Body of pancreas (tissue), 4 donors: Measurements from ENCODE around the gene INTS15.

Experiments used
- CTCF ChIP-seq, 7 experiments: fragments of 450-650 bp in 4 of 7; fragments of 200-600 bp in 3 of 7; sonication (generic) in 3 of 7; IDR thresholded peaks; one replicate each; pipeline ENCODE4 v1.5.1; 2016 to 2019; ENCODE audit warnings: antibody characterized with exemption in 7 of 7
- POLR2A ChIP-seq, 3 donors: fragments of 450-650 bp; IDR thresholded peaks; one replicate each; pipeline ENCODE4 v1.6.1; 2016; ENCODE audit warnings: antibody characterized with exemption in 3 of 3, mild to moderate bottlenecking in 2 of 3

DNA sequence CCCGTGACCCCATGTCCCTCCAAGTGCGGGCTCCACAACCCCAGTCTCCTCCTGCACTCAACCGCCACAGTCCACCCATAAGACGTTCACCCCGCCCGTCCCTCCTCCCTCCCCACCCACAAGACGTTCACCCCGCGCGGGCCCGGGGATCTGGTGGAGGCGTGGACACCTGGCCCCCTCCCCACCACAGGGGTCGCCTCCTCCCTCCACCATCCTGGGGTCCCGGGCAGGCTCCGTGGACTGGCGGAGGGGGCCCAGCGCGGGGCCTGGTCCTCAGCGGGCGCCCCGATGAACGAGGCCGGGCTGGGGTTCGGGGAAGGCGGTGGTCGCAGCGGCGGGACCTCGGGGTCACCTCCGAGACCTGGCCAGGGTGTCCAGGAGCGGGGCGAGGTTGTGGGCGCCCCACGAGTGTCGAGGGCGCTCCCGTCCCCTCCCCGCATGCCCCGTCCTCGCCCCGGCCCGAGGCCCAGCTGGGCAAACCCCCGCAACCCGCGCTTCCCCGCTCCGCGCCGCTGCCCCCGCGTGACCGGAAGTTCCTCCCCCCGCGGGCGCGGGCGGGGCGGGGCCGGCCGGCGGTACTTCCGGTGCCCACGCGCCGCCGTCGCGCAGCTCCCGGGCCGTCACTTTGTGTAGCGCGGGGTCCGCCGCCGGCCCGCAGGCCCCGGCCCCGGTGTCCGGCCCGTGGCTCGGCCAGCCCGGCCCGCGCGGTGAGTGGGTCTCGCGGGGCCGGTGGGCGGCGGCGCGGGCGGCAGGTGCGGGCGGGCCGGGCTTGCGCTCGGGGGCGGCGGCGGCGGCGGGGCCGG lies 47.1 kb downstream of the INTS15 start, which contains the start of gene ZNF316:
- peak; percentile 15 to 59 (median 39) for TF ChIP-seq POLR2A (IDR thresholded peaks at IDR 0.05)
- no peak for TF ChIP-seq CTCF (IDR thresholded peaks at IDR 0.05)
